Stomach (tissue), 9 donors: ENCODE measurements around the gene TBC1D14. TPM values are rescaled to one million over a fixed set of nuclear protein-coding genes. Genes with fewer than 3 reads are reported as not detected.

Experiments used
- DNase-seq, 2 donors: peaks; one replicate each; pipeline versions ENCODE4 v3.0.0 to v3.0.0-alpha.2; 2013 to 2019
- H3K27ac ChIP-seq, 5 donors: fragments of 200-600 bp in 4 of 5; sonication (generic) in 4 of 5; one replicate each; pipeline ENCODE4 v1.5.1; 2013 to 2019; ENCODE audit warnings: mild to moderate bottlenecking in 1 of 5, moderate library complexity in 1 of 5
- H3K27me3 ChIP-seq, 3 donors: fragments of 200-600 bp; sonication (generic); one replicate each; pipeline ENCODE4 v1.5.1; 2017 to 2019; ENCODE audit warnings: mixed run types in 1 of 3
- H3K36me3 ChIP-seq, 4 donors: fragments of 200-600 bp; sonication (generic); 1 replicate in 3 of 4; 2 replicates in 1 of 4; pipeline ENCODE4 v1.5.1; 2016 to 2019
- H3K4me1 ChIP-seq, 4 donors: fragments of 200-600 bp; sonication (generic); one replicate each; pipeline ENCODE4 v1.5.1; 2016 to 2019
- H3K4me3 ChIP-seq, 4 donors: fragments of 200-600 bp; sonication (generic) in 3 of 4; one replicate each; pipeline ENCODE4 v1.5.1; 2016 to 2019; ENCODE audit warnings: mild to moderate bottlenecking in 1 of 4
- H3K9me3 ChIP-seq, 4 donors: fragments of 200-600 bp; sonication (generic); one replicate each; pipeline ENCODE4 v1.5.1; 2016 to 2019
- EP300 ChIP-seq: sonication (generic); formaldehyde crosslinking; IDR thresholded peaks from one replicate; pipeline ENCODE4 v1.6.1; 2017; ENCODE audit warnings: antibody characterized with exemption
- POLR2A ChIP-seq, 4 donors: fragments of 450-650 bp; IDR thresholded peaks; one replicate each; pipeline ENCODE4 v1.6.1; 2016; ENCODE audit warnings: antibody characterized with exemption in 4 of 4, control low read depth in 2 of 4, mild to moderate bottlenecking in 1 of 4, moderate library complexity in 1 of 4
- POLR2AphosphoS5 ChIP-seq, 3 donors: sonication (generic); formaldehyde crosslinking; IDR thresholded peaks; one replicate each; pipeline ENCODE4 v1.6.1; 2016; ENCODE audit warnings: antibody characterized with exemption in 3 of 3
- WGBS, 5 donors: extraction: QIAGEN DNeasy Blood & Tissue Kit in 3 of 5; methylation state at CpG; one replicate each; pipeline versions ENCODE4 v1.1.5 to v1.1.7; 2013 to 2018; 5-methylcytosine and 5-hydroxymethylcytosine counted together
- intact Hi-C: fragments of 100-400 bp; cut with DNase I; formaldehyde crosslinking; loops from one replicate; pipeline ENCODE4 v1.15.1; 2023; ENCODE audit warnings: low total_unique reads
- polyA plus RNA-seq, 3 donors: library from polyadenylated mRNA; stranded (reverse); fragments of 200-250 nt; gene quantifications; one replicate each; pipeline ENCODE4 v1.2.3, GENCODE V29; 2013
- total RNA-seq, 5 donors: library from RNA; depleted of rRNA; stranded (reverse); fragments of >200 nt; gene quantifications; one replicate each; pipeline versions ENCODE4 v1.1.0 to v1.2.3, GENCODE V29; 2014 to 2016
- TF ChIP-seq, protein P1 (sequence below), 7 experiments: fragments of 450-650 bp in 4 of 7; fragments of 200-600 bp in 3 of 7; sonication (generic) in 3 of 7; IDR thresholded peaks; one replicate each; pipeline ENCODE4 v1.5.1; 2016 to 2019; ENCODE audit warnings: antibody characterized with exemption in 7 of 7, control low read depth in 2 of 7, mild to moderate bottlenecking in 1 of 7
- donor health status: healthy with polysubstance abuse.
- donor health status: Bipolar disorder and iron deficiency.
- donor health status: healthy.

The TBC1D14 gene
- total and polyA plus RNA-seq, 8 donors: 19.5 to 72.4 (median 40.4) TPM

DNA sequence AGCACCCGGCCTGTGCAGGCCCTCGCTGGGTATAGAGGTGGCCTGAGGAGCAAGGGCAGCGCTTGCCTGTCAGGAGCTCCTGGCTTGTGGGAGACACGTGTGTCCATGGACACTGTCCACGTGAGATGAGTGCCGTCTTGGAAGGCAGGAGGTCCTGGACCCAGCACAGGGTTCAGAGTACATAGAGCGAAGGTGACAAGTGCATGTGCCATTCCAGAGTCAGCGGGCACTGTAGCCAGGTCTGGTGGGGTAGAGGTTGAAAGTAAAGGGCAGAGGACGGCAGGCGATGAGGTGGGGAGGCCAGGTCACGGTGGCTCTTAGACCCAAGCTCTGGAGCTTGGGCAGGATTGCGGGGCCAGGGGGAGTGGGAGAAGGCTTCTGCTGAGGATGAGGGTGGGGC is 105.2 kb downstream of the TBC1D14 start:
- Histone ChIP-seq H3K27ac (no peak overlapping the region), H3K36me3 (peaks cover 70 to 100% (median 97%) of the 10 kb centered on the region in 4 donors), H3K4me3 (no peak overlapping the region), H3K27me3 (no peaks in the 10 kb centered on the region), H3K4me1 (no peaks in the 10 kb centered on the region), H3K9me3 (no peaks in the 10 kb centered on the region)
- intact Hi-C loops: no loop called here
- no peak for DNase-seq
- 93 to 98% (median 96%) methylated on average over 12 of the region's 12 CpGs for WGBS, 5 donors
- TF ChIP-seq, protein P1, sequence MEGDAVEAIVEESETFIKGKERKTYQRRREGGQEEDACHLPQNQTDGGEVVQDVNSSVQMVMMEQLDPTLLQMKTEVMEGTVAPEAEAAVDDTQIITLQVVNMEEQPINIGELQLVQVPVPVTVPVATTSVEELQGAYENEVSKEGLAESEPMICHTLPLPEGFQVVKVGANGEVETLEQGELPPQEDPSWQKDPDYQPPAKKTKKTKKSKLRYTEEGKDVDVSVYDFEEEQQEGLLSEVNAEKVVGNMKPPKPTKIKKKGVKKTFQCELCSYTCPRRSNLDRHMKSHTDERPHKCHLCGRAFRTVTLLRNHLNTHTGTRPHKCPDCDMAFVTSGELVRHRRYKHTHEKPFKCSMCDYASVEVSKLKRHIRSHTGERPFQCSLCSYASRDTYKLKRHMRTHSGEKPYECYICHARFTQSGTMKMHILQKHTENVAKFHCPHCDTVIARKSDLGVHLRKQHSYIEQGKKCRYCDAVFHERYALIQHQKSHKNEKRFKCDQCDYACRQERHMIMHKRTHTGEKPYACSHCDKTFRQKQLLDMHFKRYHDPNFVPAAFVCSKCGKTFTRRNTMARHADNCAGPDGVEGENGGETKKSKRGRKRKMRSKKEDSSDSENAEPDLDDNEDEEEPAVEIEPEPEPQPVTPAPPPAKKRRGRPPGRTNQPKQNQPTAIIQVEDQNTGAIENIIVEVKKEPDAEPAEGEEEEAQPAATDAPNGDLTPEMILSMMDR (IDR thresholded peaks at IDR 0.05): no peak
- TF ChIP-seq POLR2AphosphoS5 (IDR thresholded peaks at IDR 0.05) (no peak), POLR2A (IDR thresholded peaks at IDR 0.05) (no peak), EP300 (no peak)

DNA sequence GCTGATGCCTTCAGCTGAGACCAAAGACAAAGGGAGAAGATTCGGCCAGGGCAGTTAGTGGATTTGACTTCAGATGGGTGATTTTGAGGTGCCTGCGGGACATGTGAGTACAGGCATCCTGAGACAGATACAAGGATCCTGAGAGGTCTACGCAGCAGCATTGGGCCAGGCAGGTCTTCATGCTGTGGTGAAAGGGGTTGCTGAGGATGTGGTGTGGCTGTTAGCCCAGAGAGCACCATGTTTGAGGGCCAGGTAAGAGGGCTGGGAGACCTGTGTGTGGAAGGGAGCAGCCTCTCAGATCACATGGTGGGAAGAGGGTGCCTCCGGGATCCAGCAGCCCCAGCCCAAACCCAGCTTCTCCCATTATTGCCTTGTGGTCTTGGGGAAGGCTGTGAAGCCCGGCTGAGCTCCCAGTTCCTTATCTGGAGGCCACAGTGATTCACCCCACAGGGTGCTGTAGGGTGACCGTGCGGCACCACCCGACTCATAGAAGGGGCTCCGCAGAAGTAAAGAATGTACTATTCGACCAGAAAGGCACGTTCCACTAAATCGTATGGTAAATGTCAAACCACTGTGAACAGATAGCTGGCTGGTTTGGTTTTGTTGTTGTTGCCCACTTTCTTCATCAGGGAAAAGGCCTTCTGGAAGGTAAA is 105.9 kb downstream of the TBC1D14 start:
- 69 to 93% (median 83%) methylated on average over 10 to 12 of the region's 12 CpGs for WGBS, 5 donors
- no peaks in the 10 kb centered on the region for H3K27me3 ChIP-seq
- no peaks in the 10 kb centered on the region for H3K9me3 ChIP-seq
- peaks cover 66 to 100% (median 97%) of the 10 kb centered on the region in 4 donors for H3K36me3 ChIP-seq
- no peak overlapping the region for H3K4me3 ChIP-seq
- intact Hi-C loops: no loop called here
- H3K27ac ChIP-seq: no peak overlapping the region
- no peak for DNase-seq
- TF ChIP-seq, protein P1 (IDR thresholded peaks at IDR 0.05): no peak
- TF ChIP-seq EP300: no peak
- no peak for TF ChIP-seq POLR2AphosphoS5 (IDR thresholded peaks at IDR 0.05)
- TF ChIP-seq POLR2A (IDR thresholded peaks at IDR 0.05): no peak
- no peaks in the 10 kb centered on the region for H3K4me1 ChIP-seq

DNA sequence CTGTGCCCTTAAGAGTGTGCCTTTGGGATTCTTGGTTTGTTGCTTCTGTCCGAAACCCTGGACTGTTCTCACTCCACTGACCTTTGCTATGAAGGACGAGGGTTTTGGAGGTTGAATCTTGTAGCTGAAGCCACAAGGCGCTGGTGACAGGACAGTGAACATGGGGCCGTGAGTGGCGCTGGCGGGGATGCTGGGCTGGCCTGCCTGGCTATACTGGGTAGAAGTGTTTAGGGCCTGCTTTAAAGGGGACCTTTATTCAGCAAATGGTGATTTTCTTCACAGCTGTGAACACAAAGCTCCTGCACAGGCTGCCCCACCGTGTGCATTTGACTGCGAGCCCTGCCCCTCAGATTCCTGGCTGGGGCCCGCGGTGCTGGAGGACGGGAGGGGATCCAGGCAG is 106.5 kb downstream of the TBC1D14 start:
- Histone ChIP-seq H3K36me3 (peaks cover 63 to 100% (median 97%) of the 10 kb centered on the region in 4 donors), H3K4me1 (no peaks in the 10 kb centered on the region), H3K27me3 (no peaks in the 10 kb centered on the region), H3K9me3 (no peaks in the 10 kb centered on the region), H3K27ac (no peak overlapping the region), H3K4me3 (no peak overlapping the region)
- intact Hi-C loops: no loop called here
- TF ChIP-seq, protein P1 (IDR thresholded peaks at IDR 0.05): no peak
- no peak for TF ChIP-seq EP300
- TF ChIP-seq POLR2A (IDR thresholded peaks at IDR 0.05): no peak
- no peak for TF ChIP-seq POLR2AphosphoS5 (IDR thresholded peaks at IDR 0.05)
- no peak for DNase-seq
- WGBS, 5 donors: 75 to 79% (median 77%) methylated on average over 11 of the region's 11 CpGs

DNA sequence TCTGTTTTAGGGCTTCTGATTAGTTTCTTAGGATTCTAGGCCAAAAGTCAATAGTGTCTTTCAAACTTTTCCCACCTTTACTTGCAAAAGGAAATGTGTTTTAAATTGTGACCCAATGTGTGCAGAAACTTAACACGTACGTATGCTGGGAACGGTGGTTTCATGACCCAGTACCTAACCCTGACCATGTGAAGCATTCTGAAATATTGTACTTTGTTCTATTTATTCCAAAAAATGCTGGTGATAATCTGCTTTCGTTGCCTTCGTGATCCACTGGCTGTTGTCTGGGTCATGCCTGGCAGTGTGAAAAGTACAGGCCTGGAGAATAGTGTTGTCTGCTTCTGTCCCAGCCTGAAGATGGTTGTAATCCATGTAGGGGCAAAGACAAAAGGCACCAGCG is 106.9 kb downstream of the TBC1D14 start:
- H3K27me3 ChIP-seq: no peaks in the 10 kb centered on the region
- no peak overlapping the region for H3K4me3 ChIP-seq
- TF ChIP-seq POLR2AphosphoS5 (IDR thresholded peaks at IDR 0.05): no peak
- no peak for TF ChIP-seq POLR2A (IDR thresholded peaks at IDR 0.05)
- TF ChIP-seq EP300: no peak
- TF ChIP-seq, protein P1 (IDR thresholded peaks at IDR 0.05): no peak
- 89 to 97% (median 91%) methylated on average over 6 of the region's 6 CpGs for WGBS, 5 donors
- intact Hi-C loops: no loop called here
- H3K36me3 ChIP-seq: peaks cover 61 to 100% (median 96%) of the 10 kb centered on the region in 4 donors
- no peak overlapping the region for H3K27ac ChIP-seq
- no peaks in the 10 kb centered on the region for H3K4me1 ChIP-seq
- DNase-seq: no peak
- H3K9me3 ChIP-seq: no peaks in the 10 kb centered on the region
